K562 (cell line): ENCODE data around the gene SGPL1. TPM values are rescaled to one million over a fixed set of nuclear protein-coding genes. Genes with fewer than 3 reads are reported as not detected.

Experiments used
- EGR1 ChIP-seq: fragments of 450-650 bp; conservative IDR thresholded peaks from 2 replicates; pipeline ENCODE4 v1.6.1; 2017; ENCODE audit warnings: mild to moderate bottlenecking
- FOXA3 ChIP-seq, 2 experiments: fragments of 450-650 bp in 1 of 2; sonication (generic) in 1 of 2; formaldehyde crosslinking; IDR thresholded peaks in 1 of 2; conservative IDR thresholded peaks in 1 of 2; 2 replicates each; pipeline versions ENCODE4 v1.4.0 to v1.8.0; 2020 to 2022; ENCODE audit warnings: mild to moderate bottlenecking in 2 of 2, missing genetic modification reagents in 1 of 2
- FOXK2 ChIP-seq, 2 experiments: fragments of 450-650 bp; IDR thresholded peaks in 1 of 2; conservative IDR thresholded peaks in 1 of 2; 2 replicates each; pipeline ENCODE4 v1.6.1; 2016; ENCODE audit warnings: low read depth in 2 of 2, mild to moderate bottlenecking in 1 of 2
- SNIP1 ChIP-seq: fragments of 450-650 bp; IDR thresholded peaks from 2 replicates; pipeline ENCODE4 v1.7.1; 2017; ENCODE audit warnings: low read depth, mild to moderate bottlenecking
- SRF ChIP-seq, 2 experiments: fragments of 250-450, 450-650 bp in 1 of 2; sonication (Bioruptor Pico) in 1 of 2; sonication (generic) in 1 of 2; formaldehyde crosslinking; IDR thresholded peaks; 2 replicates each; pipeline versions ENCODE4 v1.5.0 to v1.5.1; 2020 to 2022; ENCODE audit warnings: mild to moderate bottlenecking in 1 of 2, missing genetic modification reagents in 1 of 2
- polyA plus RNA-seq, 8 experiments: library from polyadenylated mRNA; depleted of rRNA in 4 of 8; stranded (reverse) in 5 of 8; unstranded in 3 of 8; fragments of >200 nt; fragmentation: Nextera tagmentation in 2 of 8; fragmentation: Illumina TruSeq in 1 of 8; extraction: Ambion mirVana in 2 of 8; extraction: Trizol in 1 of 8; gene quantifications; 2 replicates each; pipeline versions ENCODE4 v1.2.1 to v1.2.3, GENCODE V29; 2011 to 2014; ENCODE audit warnings: inconsistent platforms in 1 of 8, missing spikeins in 1 of 8
- total RNA-seq, 7 experiments: library from RNA; depleted of rRNA in 6 of 7; stranded (reverse); fragments of >200 nt in 6 of 7; fragmentation: Illumina TruSeq in 2 of 7; extraction: Trizol in 2 of 7; gene quantifications; 2 replicates each; pipeline versions ENCODE4 v1.2.1 to v1.2.3, GENCODE V29; 2011 to 2021; ENCODE audit warnings: low replicate concordance in 1 of 7
- TF ChIP-seq, protein P1 (sequence below), 2 experiments: IDR thresholded peaks in 1 of 2; conservative IDR thresholded peaks in 1 of 2; 2 replicates each; pipeline ENCODE4 v1.6.1; 2016; ENCODE audit warnings: low read depth in 2 of 2, mild to moderate bottlenecking in 1 of 2, missing compliant biosample characterization in 1 of 2, missing genetic modification characterization in 1 of 2, moderate library complexity in 1 of 2
- TF ChIP-seq, protein P2 (sequence below): fragments of 200-800 bp; sonication (Bioruptor generic); IDR thresholded peaks from 2 replicates; pipeline ENCODE4 v1.6.1; 2016; ENCODE audit warnings: missing genetic modification characterization, missing compliant biosample characterization
- TF ChIP-seq, protein P3 (sequence below): fragments of 450-650 bp; formaldehyde crosslinking; IDR thresholded peaks from 2 replicates; pipeline ENCODE4 v1.4.0; 2020; ENCODE audit warnings: mild to moderate bottlenecking, moderate library complexity

SGPL1 gene
- total and polyA plus RNA-seq, 9 of the 15 experiments (the other 6 are each of a cell fraction or from before 2014, with no cell fraction given) = 6.0 to 18.0 (median 8.7) TPM

DNA sequence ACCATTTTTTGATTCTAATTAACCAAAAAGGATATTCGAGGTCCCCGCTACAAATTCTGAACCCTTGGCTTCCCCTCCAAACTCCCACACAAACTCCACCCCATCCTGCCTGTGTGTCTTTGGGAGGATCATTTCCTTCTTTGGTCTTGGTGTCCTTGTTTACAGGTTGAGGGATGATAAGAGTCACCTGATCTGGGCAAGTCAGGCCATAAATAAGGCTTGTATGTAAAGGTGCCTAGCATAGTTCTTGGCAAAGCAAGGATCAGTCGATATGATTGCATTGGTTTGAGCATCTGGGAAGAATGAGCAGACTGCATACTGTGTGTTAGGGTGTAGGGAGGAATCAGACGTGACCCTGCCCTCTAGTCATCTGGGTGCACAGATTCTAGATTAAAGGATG, 1.6 kb upstream of the SGPL1 start (continued):
- TF ChIP-seq SRF (CRISPR knock-in tag; IDR thresholded peaks at IDR 0.05) (peak; percentile 81 to 91; a peak in 3 of 4 replicates), FOXK2 (conservative IDR thresholded peaks at IDR 0.05 in 1 of 2, IDR thresholded peaks at IDR 0.05 in 1 of 2; ENCODE audit: low read depth in 2 of 2) (peak; percentile 82 to 83), FOXA3 (CRISPR knock-in tag; conservative IDR thresholded peaks at IDR 0.05 in 1 of 2, IDR thresholded peaks at IDR 0.05 in 1 of 2) (peak in 1 of 2 experiments; percentile 61; a peak in 1 of 4 replicates), EGR1 (peak; percentile 19; the same call in 1 of the 2 replicates), SNIP1 (no peak)
- TF ChIP-seq, protein P1, sequence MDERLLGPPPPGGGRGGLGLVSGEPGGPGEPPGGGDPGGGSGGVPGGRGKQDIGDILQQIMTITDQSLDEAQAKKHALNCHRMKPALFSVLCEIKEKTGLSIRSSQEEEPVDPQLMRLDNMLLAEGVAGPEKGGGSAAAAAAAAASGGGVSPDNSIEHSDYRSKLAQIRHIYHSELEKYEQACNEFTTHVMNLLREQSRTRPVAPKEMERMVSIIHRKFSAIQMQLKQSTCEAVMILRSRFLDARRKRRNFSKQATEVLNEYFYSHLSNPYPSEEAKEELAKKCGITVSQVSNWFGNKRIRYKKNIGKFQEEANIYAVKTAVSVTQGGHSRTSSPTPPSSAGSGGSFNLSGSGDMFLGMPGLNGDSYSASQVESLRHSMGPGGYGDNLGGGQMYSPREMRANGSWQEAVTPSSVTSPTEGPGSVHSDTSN (CRISPR knock-in tag; IDR thresholded peaks at IDR 0.05; ENCODE audit: low read depth) = no peak
- TF ChIP-seq, protein P1 (tag; conservative IDR thresholded peaks at IDR 0.05; ENCODE audit: low read depth) = 0 out of 2 replicates have a peak, but pooled peaks have one; percentile 25
- TF ChIP-seq, protein P2, sequence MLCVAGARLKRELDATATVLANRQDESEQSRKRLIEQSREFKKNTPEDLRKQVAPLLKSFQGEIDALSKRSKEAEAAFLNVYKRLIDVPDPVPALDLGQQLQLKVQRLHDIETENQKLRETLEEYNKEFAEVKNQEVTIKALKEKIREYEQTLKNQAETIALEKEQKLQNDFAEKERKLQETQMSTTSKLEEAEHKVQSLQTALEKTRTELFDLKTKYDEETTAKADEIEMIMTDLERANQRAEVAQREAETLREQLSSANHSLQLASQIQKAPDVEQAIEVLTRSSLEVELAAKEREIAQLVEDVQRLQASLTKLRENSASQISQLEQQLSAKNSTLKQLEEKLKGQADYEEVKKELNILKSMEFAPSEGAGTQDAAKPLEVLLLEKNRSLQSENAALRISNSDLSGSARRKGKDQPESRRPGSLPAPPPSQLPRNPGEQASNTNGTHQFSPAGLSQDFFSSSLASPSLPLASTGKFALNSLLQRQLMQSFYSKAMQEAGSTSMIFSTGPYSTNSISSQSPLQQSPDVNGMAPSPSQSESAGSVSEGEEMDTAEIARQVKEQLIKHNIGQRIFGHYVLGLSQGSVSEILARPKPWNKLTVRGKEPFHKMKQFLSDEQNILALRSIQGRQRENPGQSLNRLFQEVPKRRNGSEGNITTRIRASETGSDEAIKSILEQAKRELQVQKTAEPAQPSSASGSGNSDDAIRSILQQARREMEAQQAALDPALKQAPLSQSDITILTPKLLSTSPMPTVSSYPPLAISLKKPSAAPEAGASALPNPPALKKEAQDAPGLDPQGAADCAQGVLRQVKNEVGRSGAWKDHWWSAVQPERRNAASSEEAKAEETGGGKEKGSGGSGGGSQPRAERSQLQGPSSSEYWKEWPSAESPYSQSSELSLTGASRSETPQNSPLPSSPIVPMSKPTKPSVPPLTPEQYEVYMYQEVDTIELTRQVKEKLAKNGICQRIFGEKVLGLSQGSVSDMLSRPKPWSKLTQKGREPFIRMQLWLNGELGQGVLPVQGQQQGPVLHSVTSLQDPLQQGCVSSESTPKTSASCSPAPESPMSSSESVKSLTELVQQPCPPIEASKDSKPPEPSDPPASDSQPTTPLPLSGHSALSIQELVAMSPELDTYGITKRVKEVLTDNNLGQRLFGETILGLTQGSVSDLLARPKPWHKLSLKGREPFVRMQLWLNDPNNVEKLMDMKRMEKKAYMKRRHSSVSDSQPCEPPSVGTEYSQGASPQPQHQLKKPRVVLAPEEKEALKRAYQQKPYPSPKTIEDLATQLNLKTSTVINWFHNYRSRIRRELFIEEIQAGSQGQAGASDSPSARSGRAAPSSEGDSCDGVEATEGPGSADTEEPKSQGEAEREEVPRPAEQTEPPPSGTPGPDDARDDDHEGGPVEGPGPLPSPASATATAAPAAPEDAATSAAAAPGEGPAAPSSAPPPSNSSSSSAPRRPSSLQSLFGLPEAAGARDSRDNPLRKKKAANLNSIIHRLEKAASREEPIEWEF (CRISPR knock-in tag) = 0 out of 2 replicates have a peak, but pooled peaks have one; percentile 24
- TF ChIP-seq, protein P3, sequence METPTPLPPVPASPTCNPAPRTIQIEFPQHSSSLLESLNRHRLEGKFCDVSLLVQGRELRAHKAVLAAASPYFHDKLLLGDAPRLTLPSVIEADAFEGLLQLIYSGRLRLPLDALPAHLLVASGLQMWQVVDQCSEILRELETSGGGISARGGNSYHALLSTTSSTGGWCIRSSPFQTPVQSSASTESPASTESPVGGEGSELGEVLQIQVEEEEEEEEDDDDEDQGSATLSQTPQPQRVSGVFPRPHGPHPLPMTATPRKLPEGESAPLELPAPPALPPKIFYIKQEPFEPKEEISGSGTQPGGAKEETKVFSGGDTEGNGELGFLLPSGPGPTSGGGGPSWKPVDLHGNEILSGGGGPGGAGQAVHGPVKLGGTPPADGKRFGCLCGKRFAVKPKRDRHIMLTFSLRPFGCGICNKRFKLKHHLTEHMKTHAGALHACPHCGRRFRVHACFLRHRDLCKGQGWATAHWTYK (CRISPR knock-in tag) = no peak
